Tibial nerve (tissue), 4 donors: ENCODE measurements around the gene POLA1. TPM values are rescaled to one million over a fixed set of nuclear protein-coding genes. Genes with fewer than 3 reads are reported as not detected.

Source experiments
- DNase-seq, 2 donors: peaks; one replicate each; pipeline ENCODE4 v3.0.0-alpha.2; 2019; ENCODE audit warnings: low spot score in 2 of 2
- H3K27ac ChIP-seq, 4 donors: fragments of 200-600 bp; sonication (generic) in 3 of 4; one replicate each; pipeline ENCODE4 v1.5.1; 2017 to 2019; ENCODE audit warnings: mild to moderate bottlenecking in 1 of 4
- H3K27me3 ChIP-seq, 2 donors: fragments of 200-600 bp; sonication (generic) in 1 of 2; one replicate each; pipeline versions ENCODE4 v1.5.1 to v1.6.0; 2017 to 2019
- H3K36me3 ChIP-seq, 3 donors: fragments of 200-600 bp; sonication (generic); one replicate each; pipeline ENCODE4 v1.5.1; 2018 to 2019
- H3K4me1 ChIP-seq, 4 donors: fragments of 200-600 bp; sonication (generic) in 3 of 4; one replicate each; pipeline ENCODE4 v1.5.1; 2017 to 2019
- H3K4me3 ChIP-seq, 4 donors: fragments of 200-600 bp; sonication (generic) in 3 of 4; one replicate each; pipeline ENCODE4 v1.5.1; 2017 to 2019; ENCODE audit warnings: mild to moderate bottlenecking in 1 of 4, moderate library complexity in 1 of 4
- H3K9me3 ChIP-seq, 4 donors: fragments of 200-600 bp; sonication (generic) in 3 of 4; one replicate each; pipeline ENCODE4 v1.5.1; 2017 to 2019
- EP300 ChIP-seq, 2 donors: sonication (generic); formaldehyde crosslinking; IDR thresholded peaks; one replicate each; pipeline ENCODE4 v1.6.1; 2017; ENCODE audit warnings: antibody characterized with exemption in 2 of 2, mild to moderate bottlenecking in 1 of 2
- POLR2A ChIP-seq, 2 donors: fragments of 450-650 bp; IDR thresholded peaks; one replicate each; pipeline ENCODE4 v1.6.1; 2017; ENCODE audit warnings: antibody characterized with exemption in 2 of 2, mild to moderate bottlenecking in 2 of 2, moderate library complexity in 2 of 2
- WGBS, 2 donors: methylation state at CpG; one replicate each; pipeline ENCODE4 v1.1.5; 2018; 5-methylcytosine and 5-hydroxymethylcytosine counted together
- total RNA-seq, 4 donors: library from RNA; depleted of rRNA; stranded (reverse); fragments of >200 nt; gene quantifications; one replicate each; pipeline ENCODE4 v1.1.0, GENCODE V29; 2016
- TF ChIP-seq, protein P1 (sequence below), 5 experiments: fragments of 200-600 bp in 3 of 5; fragments of 450-650 bp in 2 of 5; sonication (generic) in 3 of 5; IDR thresholded peaks; one replicate each; pipeline ENCODE4 v1.5.1; 2016 to 2019; ENCODE audit warnings: antibody characterized with exemption in 5 of 5, mild to moderate bottlenecking in 3 of 5, moderate library complexity in 2 of 5

The POLA1 gene
- total RNA-seq, 4 donors from 2014 or later = 8.6 to 27.8 (median 13.7) TPM

DNA sequence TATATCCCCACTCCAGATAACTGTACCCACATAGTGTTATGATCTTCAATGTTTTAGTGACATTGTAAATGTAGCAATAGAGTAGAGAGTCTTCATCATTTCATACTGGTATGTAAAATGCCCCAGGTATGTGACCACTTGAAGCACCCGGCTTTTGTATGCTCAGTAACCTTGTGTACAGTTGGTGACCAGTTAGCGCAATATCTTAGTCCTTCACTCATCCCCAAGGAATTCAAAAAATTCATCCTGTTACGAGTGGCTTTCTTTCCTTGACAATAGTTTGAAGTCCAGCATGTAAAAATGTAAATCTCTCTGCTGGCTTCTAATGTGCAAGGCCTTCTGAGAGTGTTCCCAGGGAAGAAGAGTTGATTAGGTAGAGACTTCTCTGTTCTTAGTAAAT, 176.4 kb downstream of the POLA1 start:
- DNase-seq = no peak
- H3K36me3 ChIP-seq = peaks cover 0 to 7% (median 0%) of the 10 kb centered on the region in 3 donors
- H3K9me3 ChIP-seq = no peaks in the 10 kb centered on the region
- TF ChIP-seq POLR2A (IDR thresholded peaks at IDR 0.05) (no peak), EP300 (IDR thresholded peaks at IDR 0.05) (no peak)
- TF ChIP-seq, protein P1, sequence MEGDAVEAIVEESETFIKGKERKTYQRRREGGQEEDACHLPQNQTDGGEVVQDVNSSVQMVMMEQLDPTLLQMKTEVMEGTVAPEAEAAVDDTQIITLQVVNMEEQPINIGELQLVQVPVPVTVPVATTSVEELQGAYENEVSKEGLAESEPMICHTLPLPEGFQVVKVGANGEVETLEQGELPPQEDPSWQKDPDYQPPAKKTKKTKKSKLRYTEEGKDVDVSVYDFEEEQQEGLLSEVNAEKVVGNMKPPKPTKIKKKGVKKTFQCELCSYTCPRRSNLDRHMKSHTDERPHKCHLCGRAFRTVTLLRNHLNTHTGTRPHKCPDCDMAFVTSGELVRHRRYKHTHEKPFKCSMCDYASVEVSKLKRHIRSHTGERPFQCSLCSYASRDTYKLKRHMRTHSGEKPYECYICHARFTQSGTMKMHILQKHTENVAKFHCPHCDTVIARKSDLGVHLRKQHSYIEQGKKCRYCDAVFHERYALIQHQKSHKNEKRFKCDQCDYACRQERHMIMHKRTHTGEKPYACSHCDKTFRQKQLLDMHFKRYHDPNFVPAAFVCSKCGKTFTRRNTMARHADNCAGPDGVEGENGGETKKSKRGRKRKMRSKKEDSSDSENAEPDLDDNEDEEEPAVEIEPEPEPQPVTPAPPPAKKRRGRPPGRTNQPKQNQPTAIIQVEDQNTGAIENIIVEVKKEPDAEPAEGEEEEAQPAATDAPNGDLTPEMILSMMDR (IDR thresholded peaks at IDR 0.05) = no peak
- no peak overlapping the region for H3K27ac ChIP-seq
- 74 to 86% methylated on average over 3 of the region's 3 CpGs for WGBS, 2 donors
- peaks cover 0 to 7% of the 10 kb centered on the region in 2 donors for H3K27me3 ChIP-seq
- H3K4me3 ChIP-seq = no peak overlapping the region
- no peaks in the 10 kb centered on the region for H3K4me1 ChIP-seq

DNA sequence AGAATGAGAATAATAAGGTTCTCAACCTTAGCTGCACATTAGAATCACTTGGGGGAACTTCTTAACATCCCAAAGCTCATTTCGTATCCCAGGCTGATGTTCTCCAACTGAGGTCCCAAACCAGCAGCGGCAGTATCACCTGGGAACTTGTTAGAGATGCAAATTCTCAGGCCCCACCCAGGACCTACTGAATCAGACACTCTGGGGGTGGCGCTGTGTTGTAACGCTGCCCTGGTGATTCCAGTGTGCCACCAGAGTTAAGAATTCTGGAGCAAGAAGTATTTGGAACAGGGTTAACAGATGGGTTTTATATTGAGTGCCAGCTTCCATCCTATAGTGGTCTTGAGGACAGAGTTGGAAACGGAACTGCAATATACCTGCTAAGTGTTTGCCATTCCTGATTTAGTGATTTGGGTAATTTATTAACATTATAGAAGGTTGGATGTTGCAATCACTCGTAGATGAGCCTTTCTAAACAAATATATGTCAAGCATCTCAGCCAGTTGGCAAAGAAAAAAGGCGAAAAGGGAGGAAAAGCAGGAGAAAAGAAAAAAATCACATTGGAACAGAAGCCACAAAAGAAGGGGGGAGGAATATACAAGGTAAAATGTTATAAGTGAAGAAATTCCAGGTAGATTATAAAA, 181.0 kb downstream of the POLA1 start:
- H3K4me3 ChIP-seq = no peak overlapping the region
- WGBS, 2 donors = 57 to 92% methylated on average over 7 of the region's 7 CpGs
- no peaks in the 10 kb centered on the region for H3K36me3 ChIP-seq
- TF ChIP-seq EP300 (IDR thresholded peaks at IDR 0.05) = no peak
- TF ChIP-seq POLR2A (IDR thresholded peaks at IDR 0.05) = no peak
- TF ChIP-seq, protein P1 (IDR thresholded peaks at IDR 0.05) = no peak
- H3K27me3 ChIP-seq = peaks cover 0 to 7% of the 10 kb centered on the region in 2 donors
- no peak overlapping the region for H3K27ac ChIP-seq
- H3K4me1 ChIP-seq = no peaks in the 10 kb centered on the region
- no peak for DNase-seq
- H3K9me3 ChIP-seq = no peaks in the 10 kb centered on the region

DNA sequence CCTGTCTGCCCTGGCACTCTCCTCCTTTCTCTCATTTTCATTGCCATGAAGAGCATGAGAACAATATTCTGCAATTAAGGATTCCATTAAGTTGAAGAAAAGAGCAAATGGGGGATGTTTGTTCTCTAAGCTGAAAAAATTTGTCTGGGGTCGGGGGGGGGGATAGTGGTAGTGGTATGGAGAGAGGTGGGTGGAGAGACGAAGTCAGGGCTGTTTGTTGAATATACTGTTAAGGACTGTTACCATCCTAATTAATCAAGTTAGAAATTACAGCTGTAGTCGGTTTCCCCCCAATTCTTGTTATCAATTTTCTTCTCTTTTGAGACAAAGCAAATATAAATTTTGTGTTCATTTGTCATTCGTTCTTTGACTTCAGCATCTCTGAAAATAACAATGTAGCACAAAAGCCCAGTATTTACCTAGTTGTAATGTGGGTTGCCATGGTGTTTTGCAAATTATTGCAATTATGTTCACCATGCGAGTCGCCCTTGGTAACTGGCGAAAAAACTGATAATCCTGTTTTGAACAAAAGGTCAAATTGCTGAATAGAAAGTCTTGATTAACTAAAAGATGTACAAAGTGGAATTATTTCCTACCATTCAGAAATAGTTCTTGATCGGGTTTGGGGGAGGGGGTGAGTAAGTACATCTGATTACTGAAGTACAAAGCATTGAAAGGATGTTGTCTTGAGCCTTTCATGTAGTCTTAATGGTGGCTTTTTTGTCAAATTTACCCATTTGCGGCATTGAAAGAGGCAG, 183.0 kb downstream of the POLA1 start:
- Histone ChIP-seq H3K4me3 (no peak overlapping the region), H3K9me3 (no peaks in the 10 kb centered on the region), H3K4me1 (no peaks in the 10 kb centered on the region), H3K27ac (no peak overlapping the region), H3K27me3 (peaks cover 0 to 7% of the 10 kb centered on the region in 2 donors), H3K36me3 (no peaks in the 10 kb centered on the region)
- no peak for DNase-seq
- TF ChIP-seq POLR2A (IDR thresholded peaks at IDR 0.05) (no peak), EP300 (IDR thresholded peaks at IDR 0.05) (no peak)
- TF ChIP-seq, protein P1 (IDR thresholded peaks at IDR 0.05) = no peak
- 51 to 68% methylated on average over 9 of the region's 9 CpGs for WGBS, 2 donors

DNA sequence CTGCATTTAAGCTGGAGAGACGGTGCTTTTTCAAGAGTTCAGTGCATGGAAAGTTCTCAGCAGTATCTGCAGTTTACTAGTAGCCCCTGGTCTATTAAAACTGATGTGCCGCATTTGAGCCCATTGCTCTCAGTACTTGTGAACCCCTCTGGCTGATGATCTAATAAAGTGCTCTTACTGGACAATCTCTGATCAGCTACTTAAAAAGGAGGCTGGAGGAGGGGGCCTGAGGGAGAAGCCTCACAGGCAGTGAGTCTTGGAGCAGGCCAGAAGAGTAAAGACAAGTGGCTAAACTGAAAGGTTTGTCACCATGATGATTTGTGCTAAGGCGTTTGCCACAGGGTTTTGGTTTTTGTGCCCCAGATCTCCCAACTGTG, 183.6 kb downstream of the POLA1 start:
- no peak overlapping the region for H3K4me3 ChIP-seq
- H3K27me3 ChIP-seq = peaks cover 0 to 7% of the 10 kb centered on the region in 2 donors
- H3K9me3 ChIP-seq = no peaks in the 10 kb centered on the region
- H3K27ac ChIP-seq = no peak overlapping the region
- H3K36me3 ChIP-seq = no peaks in the 10 kb centered on the region
- WGBS, 2 donors = 64 to 70% methylated on average over 3 of the region's 3 CpGs
- DNase-seq = no peak
- TF ChIP-seq POLR2A (IDR thresholded peaks at IDR 0.05) (no peak), EP300 (IDR thresholded peaks at IDR 0.05) (no peak)
- TF ChIP-seq, protein P1 (IDR thresholded peaks at IDR 0.05) = no peak
- no peaks in the 10 kb centered on the region for H3K4me1 ChIP-seq
